MM.1S (cell line): ENCODE results near the gene INPP5D.
"Not testable (repeated sequence)": the region's sequence is repeated elsewhere in the genome, so short reads cannot be mapped to it uniquely, and the experiment has no call there.

Source experiments
- DNase-seq: peaks from one replicate; pipeline ENCODE4 v3.0.0-alpha.2; 2015
- H2AFZ ChIP-seq: fragments of 300-600 bp; sonication (generic); 2 replicates; pipeline ENCODE4 v1.6.0; 2016; ENCODE audit warnings: antibody characterized with exemption, low read length
- H3F3A ChIP-seq: fragments of 300-600 bp; sonication (generic); 2 replicates; pipeline ENCODE4 v1.6.1; 2016; ENCODE audit warnings: mild to moderate bottlenecking, antibody characterized with exemption, low read length, moderate library complexity, mixed read lengths; ENCODE audit not compliant: insufficient read depth
- H3K27ac ChIP-seq: fragments of 300-600 bp; sonication (generic); 2 replicates; pipeline ENCODE4 v1.5.1; 2016; ENCODE audit warnings: mild to moderate bottlenecking, low read length
- H3K27me3 ChIP-seq: fragments of 300-600 bp; sonication (generic); replicated peaks from 2 replicates; pipeline ENCODE4 v1.6.0; 2016; ENCODE audit warnings: low read length; ENCODE audit not compliant: insufficient read depth
- H3K36me3 ChIP-seq: fragments of 300-600 bp; sonication (generic); replicated peaks from 2 replicates; pipeline ENCODE4 v1.6.1; 2016; ENCODE audit warnings: mild to moderate bottlenecking, low read length, mixed read lengths; ENCODE audit not compliant: insufficient read depth
- H3K4me1 ChIP-seq: fragments of 300-600 bp; sonication (generic); 2 replicates; pipeline ENCODE4 v1.6.1; 2016; ENCODE audit warnings: low read length, mixed read lengths
- H3K4me2 ChIP-seq: fragments of 300-600 bp; sonication (generic); 2 replicates; pipeline ENCODE4 v1.6.0; 2016; ENCODE audit warnings: low read depth, low read length
- H3K4me3 ChIP-seq: fragments of 300-600 bp; sonication (generic); 2 replicates; pipeline ENCODE4 v1.5.1; 2016; ENCODE audit warnings: low read length, mixed read lengths
- H3K79me2 ChIP-seq: fragments of 300-600 bp; sonication (generic); 2 replicates; pipeline ENCODE4 v1.6.1; 2016; ENCODE audit warnings: mixed run types, low read length, mixed read lengths
- H3K9ac ChIP-seq: fragments of 300-600 bp; sonication (generic); 2 replicates; pipeline ENCODE4 v1.6.1; 2016; ENCODE audit warnings: low read length, mixed read lengths
- H3K9me2 ChIP-seq: fragments of 300-600 bp; sonication (generic); replicated peaks from 2 replicates; pipeline ENCODE4 v1.6.1; 2016; ENCODE audit warnings: mild to moderate bottlenecking, low read length, mixed read lengths; ENCODE audit not compliant: insufficient read depth
- H3K9me3 ChIP-seq: fragments of 300-600 bp; sonication (generic); replicated peaks from 2 replicates; pipeline ENCODE4 v1.6.1; 2016; ENCODE audit warnings: mild to moderate bottlenecking, low read length, mixed read lengths; ENCODE audit not compliant: insufficient read depth
- H4K20me1 ChIP-seq: fragments of 300-600 bp; sonication (generic); 2 replicates; pipeline ENCODE4 v1.6.1; 2016; ENCODE audit warnings: mild to moderate bottlenecking, low read length, moderate library complexity, mixed read lengths; ENCODE audit not compliant: insufficient read depth
- CTCF ChIP-seq: fragments of 300-600 bp; sonication (generic); IDR thresholded peaks from 2 replicates; pipeline ENCODE4 v1.5.1; 2016; ENCODE audit warnings: antibody characterized with exemption, low read length, mixed read lengths
- EZH2 ChIP-seq: fragments of 300-600 bp; sonication (generic); optimal IDR thresholded peaks from 2 replicates; pipeline ENCODE3; 2017; ENCODE audit warnings: low read depth, mild to moderate bottlenecking, antibody characterized with exemption, low read length, mixed read lengths
- EZH2phosphoT487 ChIP-seq: fragments of 300-600 bp; sonication (generic); IDR thresholded peaks from 2 replicates; pipeline ENCODE4 v1.6.1; 2018; ENCODE audit warnings: antibody characterized with exemption, low read length

Gene INPP5D

DNA sequence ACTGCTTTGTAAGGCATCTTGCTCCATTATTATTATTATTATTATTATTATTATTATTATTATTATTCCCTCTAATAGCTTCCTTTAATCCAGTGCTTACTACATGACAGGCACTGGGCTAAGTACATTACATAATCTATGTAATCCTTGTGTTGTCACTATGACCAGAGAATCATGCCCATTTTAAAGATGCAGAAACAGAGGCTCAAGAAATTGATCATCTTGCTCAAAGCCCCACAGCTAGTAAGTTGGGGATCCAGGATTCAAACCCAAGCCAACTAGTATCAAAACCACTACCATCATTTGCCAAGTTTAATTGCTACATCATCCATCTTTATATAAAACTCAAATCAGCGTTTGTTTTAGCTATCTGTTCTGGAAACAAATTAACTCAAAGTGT, 46.5 kb upstream of the INPP5D start:
- H4K20me1 ChIP-seq, result no peaks in the 10 kb centered on the region
- H3F3A ChIP-seq, result no peaks in the 10 kb centered on the region
- H3K36me3 ChIP-seq, result no peaks in the 10 kb centered on the region
- no peak overlapping the region for H2AFZ ChIP-seq
- no peak overlapping the region for H3K27ac ChIP-seq
- TF ChIP-seq EZH2 (no peak), CTCF (no peak), EZH2phosphoT487 (no peak)
- H3K4me3 ChIP-seq, result no peak overlapping the region
- no peaks in the 10 kb centered on the region for H3K9me3 ChIP-seq
- no peaks in the 10 kb centered on the region for H3K27me3 ChIP-seq
- no peaks in the 10 kb centered on the region for H3K4me1 ChIP-seq
- no peaks in the 10 kb centered on the region for H3K79me2 ChIP-seq
- H3K9me2 ChIP-seq, result no peaks in the 10 kb centered on the region
- DNase-seq, result no peak
- H3K9ac ChIP-seq, result no peak overlapping the region
- no peak overlapping the region for H3K4me2 ChIP-seq

- H3K4me2 ChIP-seq, result no peak overlapping the region
- H3K4me1 ChIP-seq, result no peaks in the 10 kb centered on the region
- no peaks in the 10 kb centered on the region for H3K79me2 ChIP-seq
- H3K9ac ChIP-seq, result no peak overlapping the region
- H3K9me2 ChIP-seq, result no peaks in the 10 kb centered on the region
- no peak overlapping the region for H2AFZ ChIP-seq
- no peaks in the 10 kb centered on the region for H3K27me3 ChIP-seq
- DNase-seq, result no peak
- no peak overlapping the region for H3K4me3 ChIP-seq
- H3K27ac ChIP-seq, result no peak overlapping the region
- TF ChIP-seq EZH2phosphoT487 (no peak), CTCF (no peak), EZH2 (no peak)
- no peaks in the 10 kb centered on the region for H4K20me1 ChIP-seq
- no peaks in the 10 kb centered on the region for H3F3A ChIP-seq
- no peaks in the 10 kb centered on the region for H3K9me3 ChIP-seq
- H3K36me3 ChIP-seq, result no peaks in the 10 kb centered on the region
Measured at GRCh38 chr2:233015019-233015645, 45.0 kb upstream of the INPP5D start.

DNA sequence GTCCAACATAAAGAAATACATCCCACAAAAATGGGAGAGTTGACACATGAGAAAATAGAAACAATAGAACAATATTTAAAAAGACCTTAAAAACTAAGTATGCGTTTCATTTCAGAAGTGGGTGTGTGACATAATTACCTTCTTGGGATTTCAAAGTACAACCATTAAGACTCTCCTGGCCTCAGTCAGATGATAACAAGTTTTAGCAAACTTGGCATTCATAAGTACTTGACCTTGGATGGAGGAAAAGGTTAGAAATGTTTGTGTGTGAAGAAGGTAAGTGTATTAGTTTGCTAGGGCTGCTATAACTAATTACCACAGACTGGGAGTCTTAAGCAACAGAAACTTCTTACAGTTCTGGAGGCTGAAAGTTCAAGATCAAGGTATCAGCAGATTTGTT, 42.2 kb upstream of the INPP5D start:
- H3K4me2 ChIP-seq, result no peak overlapping the region

GRCh38 chr2:233019610-233020009, 40.5 kb upstream of the INPP5D start:
- not testable (repeated sequence) for H3K4me3 ChIP-seq, H3K36me3 ChIP-seq, DNase-seq

More for the DNA sequence above, 42.2 kb upstream of the INPP5D start:
- Histone ChIP-seq H3K79me2 (no peaks in the 10 kb centered on the region), H3K4me1 (no peaks in the 10 kb centered on the region), H3K27ac (no peak overlapping the region), H3K27me3 (no peaks in the 10 kb centered on the region), H3F3A (no peaks in the 10 kb centered on the region), H3K4me3 (no peak overlapping the region), H2AFZ (no peak overlapping the region), H4K20me1 (no peaks in the 10 kb centered on the region), H3K36me3 (no peaks in the 10 kb centered on the region), H3K9me2 (no peaks in the 10 kb centered on the region), H3K9me3 (no peaks in the 10 kb centered on the region), H3K9ac (no peak overlapping the region)
- no peak for TF ChIP-seq CTCF
- TF ChIP-seq EZH2phosphoT487, result no peak
- no peak for TF ChIP-seq EZH2
- DNase-seq, result no peak

More at GRCh38 chr2:233019610-233020009, 40.5 kb upstream of the INPP5D start:
- H3F3A ChIP-seq, H3K4me1 ChIP-seq, H3K9ac ChIP-seq, H3K27ac ChIP-seq, H3K79me2 ChIP-seq, H3K4me2 ChIP-seq, H2AFZ ChIP-seq, H4K20me1 ChIP-seq, H3K9me2 ChIP-seq, H3K27me3 ChIP-seq, H3K9me3 ChIP-seq: not testable (repeated sequence)
